Measurements from ENCODE around the gene AK3. TPM values are rescaled to one million over a fixed set of nuclear protein-coding genes. Genes with fewer than 3 reads are reported as not detected.

AK3 gene
- total and polyA plus RNA-seq, 2 of the 8 experiments (the other 6 are each of a cell fraction or from before 2014, with no cell fraction given): 8.9 to 30.0 TPM

GRCh38 chr9:4788703-4789102, 47.7 kb upstream of the AK3 start:
- peaks cover 0 to 4% of the 10 kb centered on the region in 2 experiments for H4K20me1 ChIP-seq (replicated peaks in 1 of 2; ENCODE audit: control insufficient read depth in 1 of 2, insufficient read depth in 2 of 2, low read length in 2 of 2)
- H3K36me3 ChIP-seq (ENCODE audit: control insufficient read depth in 2 of 4, insufficient read depth in 4 of 4, low read length in 3 of 4): no peaks in the 10 kb centered on the region
- no peak overlapping the region for H2BK120ac ChIP-seq (replicated peaks; ENCODE audit: low read depth, low read length)
- H2BK5ac ChIP-seq (ENCODE audit: low read depth, low read length): no peak overlapping the region
- peaks cover 0 to 3% (median 1%) of the 10 kb centered on the region in 4 experiments; a peak in 2 of 7 replicates for H3K4me1 ChIP-seq (replicated peaks in 1 of 4; ENCODE audit: control insufficient read depth in 3 of 4, insufficient read depth in 4 of 4, low read length in 3 of 4)
- DNase-seq (ENCODE audit: low read depth in 1 of 2, low spot score in 2 of 2) (no peak), FAIRE-seq (no peak)
- CTCF ChIA-PET (ENCODE audit: partially characterized antibody): interaction anchor here (0.6 to 2.1 kb wide), 5 partner anchors 14 to 1700 kb away, joined by 3 to 9 read pairs (median 4); no protein-coding TSS in a partner anchor
- H3K23me2 ChIP-seq (ENCODE audit: low read depth, low read length): peaks cover 5% of the 10 kb centered on the region
- no peak overlapping the region for H3K14ac ChIP-seq (ENCODE audit: insufficient read length)
- H2BK12ac ChIP-seq (ENCODE audit: low read depth, low read length): no peak overlapping the region
- H3K79me1 ChIP-seq (ENCODE audit: low read depth, low read length): no peaks in the 10 kb centered on the region
- no peak overlapping the region for H3K27ac ChIP-seq (ENCODE audit: low read depth, low read length)
- H4K5ac ChIP-seq (ENCODE audit: insufficient read length, low read depth, low read length): no peak overlapping the region
- H2AK5ac ChIP-seq (ENCODE audit: low read depth, low read length): no peak overlapping the region
- POLR2A ChIA-PET (ENCODE audit: partially characterized antibody): interaction anchor here (0.7 to 0.9 kb wide), 2 partner anchors 9 to 71 kb away, joined by 3 to 4 read pairs; no protein-coding TSS in a partner anchor
- H3K4me3 ChIP-seq (ENCODE audit: extremely low read depth in 1 of 4, insufficient read depth in 2 of 4, low read depth in 3 of 4, low read length in 4 of 4): no peak overlapping the region
- no peak overlapping the region for H2BK20ac ChIP-seq (ENCODE audit: low read length)
- H2BK15ac ChIP-seq (ENCODE audit: low read length): no peak overlapping the region
- H3K9me3 ChIP-seq (ENCODE audit: insufficient read depth in 2 of 2, low read depth in 1 of 2, low read length in 1 of 2): no peaks in the 10 kb centered on the region
- H3K56ac ChIP-seq (replicated peaks; ENCODE audit: insufficient read length, low read depth, low read length): no peak overlapping the region
- H3K27me3 ChIP-seq (replicated peaks in 1 of 4; ENCODE audit: control insufficient read depth in 3 of 4, extremely low read depth in 1 of 4, insufficient read depth in 3 of 4, low read length in 3 of 4): no peaks in the 10 kb centered on the region; a peak in 2 of 7 replicates
- peaks cover 0 to 4% of the 10 kb centered on the region in 2 experiments; a peak in 2 of 4 replicates for H3K79me2 ChIP-seq (ENCODE audit: control insufficient read depth in 1 of 2, insufficient read depth in 2 of 2, low read length in 2 of 2)
- H3K4ac ChIP-seq (replicated peaks; ENCODE audit: insufficient read length, low read depth, low read length): no peak overlapping the region
- H3K4me2 ChIP-seq (ENCODE audit: insufficient read depth in 1 of 2, low read depth in 2 of 2, low read length in 2 of 2): no peak overlapping the region
- no peak for TF ChIP-seq KDM1A (IDR thresholded peaks at IDR 0.05; ENCODE audit: borderline replicate concordance, low read length)
- WGBS, 2 experiments (ENCODE audit: extremely low coverage in 1 of 2, insufficient coverage in 1 of 2, insufficient read length in 1 of 2, insufficient replicate concordance in 2 of 2, low coverage in 1 of 2, low lambda C conversion rate in 2 of 2, missing lambda C conversion rate in 1 of 2): 89% methylated on average over 3 of the region's 6 CpGs; no CpG with 5 or more reads in 1 of the 2 experiments
- no peak overlapping the region for H3K9ac ChIP-seq (replicated peaks in 1 of 4; ENCODE audit: extremely low read depth in 1 of 4, low read depth in 3 of 4, low read length in 3 of 4)
- H2AFZ ChIP-seq (ENCODE audit: low read length): 0 out of 2 replicates have a peak overlapping the region, but pooled peaks have one; percentile 43
- H3K23ac ChIP-seq (ENCODE audit: insufficient read length): no peak overlapping the region
- no peak overlapping the region for H4K91ac ChIP-seq (replicated peaks; ENCODE audit: insufficient read length, low read length)
- H3K18ac ChIP-seq (ENCODE audit: extremely low read depth, low read length): no peak overlapping the region
- no peak overlapping the region for H4K8ac ChIP-seq (ENCODE audit: extremely low read depth, insufficient read depth, low read length)

Measured in H1 (cell line).